Ascending aorta (tissue), 2 donors: Measurements from ENCODE around the gene COG3. TPM values are rescaled to one million over a fixed set of nuclear protein-coding genes. Genes with fewer than 3 reads are reported as not detected.
"Not testable (repeated sequence)": the region's sequence is repeated elsewhere in the genome, so short reads cannot be mapped to it uniquely, and the experiment has no call there.

Source experiments
- DNase-seq, 2 donors: peaks; one replicate each; pipeline ENCODE4 v3.0.0-alpha.2; 2019; ENCODE audit warnings: low spot score in 2 of 2
- H3K27ac ChIP-seq, 2 donors: fragments of 200-600 bp; sonication (generic); one replicate each; pipeline ENCODE4 v1.5.1; 2016 to 2017; ENCODE audit warnings: mild to moderate bottlenecking in 1 of 2
- H3K27me3 ChIP-seq: fragments of 200-600 bp; sonication (generic); one replicate; pipeline ENCODE4 v1.5.1; 2017
- H3K36me3 ChIP-seq, 2 donors: fragments of 200-600 bp; sonication (generic); one replicate each; pipeline ENCODE4 v1.5.1; 2016
- H3K4me1 ChIP-seq, 2 donors: fragments of 200-600 bp; sonication (generic); one replicate each; pipeline ENCODE4 v1.5.1; 2016 to 2017; ENCODE audit warnings: mild to moderate bottlenecking in 1 of 2
- H3K4me3 ChIP-seq, 2 donors: fragments of 200-600 bp; sonication (generic); one replicate each; pipeline ENCODE4 v1.5.1; 2016 to 2017; ENCODE audit warnings: mild to moderate bottlenecking in 1 of 2
- H3K9me3 ChIP-seq, 2 donors: fragments of 200-600 bp; sonication (generic); one replicate each; pipeline ENCODE4 v1.5.1; 2016
- intact Hi-C: fragments of 100-400 bp; cut with DNase I; formaldehyde crosslinking; loops from one replicate; pipeline ENCODE4 v1.15.1; 2023
- total RNA-seq: library from RNA; depleted of rRNA; stranded (reverse); fragments of >200 nt; gene quantifications from one replicate; pipeline ENCODE4 v1.1.0, GENCODE V29; 2016
- TF ChIP-seq, protein P1 (sequence below), 3 experiments: fragments of 200-600 bp in 2 of 3; fragments of 450-650 bp in 1 of 3; sonication (generic) in 2 of 3; IDR thresholded peaks; one replicate each; pipeline ENCODE4 v1.5.1; 2016 to 2019; ENCODE audit warnings: antibody characterized with exemption in 3 of 3, mild to moderate bottlenecking in 1 of 3, moderate library complexity in 1 of 3

COG3 gene
- total RNA-seq, 1 donor from 2014 or later, result 5.7 TPM

DNA sequence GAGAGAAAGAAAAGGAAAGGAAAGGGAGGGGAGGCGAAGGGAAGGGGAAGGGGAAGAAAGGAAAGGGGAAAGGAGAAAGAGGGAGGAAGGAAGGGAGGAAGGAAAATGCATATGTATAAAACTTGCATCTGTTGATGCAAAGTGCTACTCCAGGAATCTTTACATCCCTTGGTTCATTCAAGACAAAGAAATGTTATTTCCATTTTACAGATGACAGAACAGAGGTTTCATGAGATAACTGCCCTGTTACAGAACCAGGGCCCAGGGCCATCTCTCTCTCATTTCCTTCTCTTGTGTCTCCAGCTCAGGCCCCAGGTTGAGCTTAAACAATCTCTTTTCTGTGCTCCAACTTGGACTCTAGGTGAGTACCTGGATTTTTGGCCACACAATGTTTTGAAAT is 44.8 kb upstream of the COG3 start:
- TF ChIP-seq, protein P1, sequence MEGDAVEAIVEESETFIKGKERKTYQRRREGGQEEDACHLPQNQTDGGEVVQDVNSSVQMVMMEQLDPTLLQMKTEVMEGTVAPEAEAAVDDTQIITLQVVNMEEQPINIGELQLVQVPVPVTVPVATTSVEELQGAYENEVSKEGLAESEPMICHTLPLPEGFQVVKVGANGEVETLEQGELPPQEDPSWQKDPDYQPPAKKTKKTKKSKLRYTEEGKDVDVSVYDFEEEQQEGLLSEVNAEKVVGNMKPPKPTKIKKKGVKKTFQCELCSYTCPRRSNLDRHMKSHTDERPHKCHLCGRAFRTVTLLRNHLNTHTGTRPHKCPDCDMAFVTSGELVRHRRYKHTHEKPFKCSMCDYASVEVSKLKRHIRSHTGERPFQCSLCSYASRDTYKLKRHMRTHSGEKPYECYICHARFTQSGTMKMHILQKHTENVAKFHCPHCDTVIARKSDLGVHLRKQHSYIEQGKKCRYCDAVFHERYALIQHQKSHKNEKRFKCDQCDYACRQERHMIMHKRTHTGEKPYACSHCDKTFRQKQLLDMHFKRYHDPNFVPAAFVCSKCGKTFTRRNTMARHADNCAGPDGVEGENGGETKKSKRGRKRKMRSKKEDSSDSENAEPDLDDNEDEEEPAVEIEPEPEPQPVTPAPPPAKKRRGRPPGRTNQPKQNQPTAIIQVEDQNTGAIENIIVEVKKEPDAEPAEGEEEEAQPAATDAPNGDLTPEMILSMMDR (IDR thresholded peaks at IDR 0.05), result no peak
- no peak overlapping the region for H3K4me3 ChIP-seq
- H3K4me1 ChIP-seq, result peaks cover 0 to 7% of the 10 kb centered on the region in 2 donors
- intact Hi-C loops, result loop anchor here (5.0 kb wide), 3 partner anchors 48 to 93 kb away; partner anchors contain the start of gene TPT1
- H3K27ac ChIP-seq, result no peak overlapping the region
- H3K27me3 ChIP-seq, result no peaks in the 10 kb centered on the region
- no peaks in the 10 kb centered on the region for H3K36me3 ChIP-seq
- H3K9me3 ChIP-seq, result no peaks in the 10 kb centered on the region
- no peak for DNase-seq

DNA sequence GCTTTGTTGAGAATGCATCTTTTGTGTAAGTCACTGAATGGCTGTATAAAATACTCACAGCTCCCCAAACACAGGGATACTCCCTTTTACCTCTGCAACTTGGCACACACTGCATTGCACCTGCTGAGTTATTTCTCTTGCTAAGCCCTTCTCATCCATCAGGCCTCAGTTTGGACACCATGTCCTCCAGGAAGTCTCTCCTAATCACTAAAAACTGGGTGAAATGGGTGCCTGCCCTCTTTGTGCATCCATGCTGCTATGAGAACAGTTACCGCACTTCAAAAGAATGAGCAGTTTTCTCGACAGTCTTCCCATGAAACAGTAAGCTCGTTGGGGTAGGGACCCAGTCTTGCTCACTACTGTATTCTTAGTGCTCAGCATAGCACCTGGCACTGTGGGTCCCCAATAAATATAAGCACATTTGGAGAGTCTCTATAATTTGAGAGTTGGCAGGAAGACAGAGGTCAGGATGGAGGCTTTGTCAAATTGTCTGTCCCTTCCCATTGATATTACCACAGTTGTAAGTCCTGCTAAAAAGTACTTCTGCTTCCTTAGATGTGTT is 41.9 kb upstream of the COG3 start:
- Histone ChIP-seq H3K4me1 (no peaks in the 10 kb centered on the region), H3K4me3 (no peak overlapping the region), H3K27me3 (no peaks in the 10 kb centered on the region), H3K36me3 (no peaks in the 10 kb centered on the region), H3K27ac (no peak overlapping the region), H3K9me3 (no peaks in the 10 kb centered on the region)
- intact Hi-C loops, result no loop called here
- TF ChIP-seq, protein P1 (IDR thresholded peaks at IDR 0.05), result no peak
- peak in 1 of 2 donors; percentile 58 for DNase-seq

DNA sequence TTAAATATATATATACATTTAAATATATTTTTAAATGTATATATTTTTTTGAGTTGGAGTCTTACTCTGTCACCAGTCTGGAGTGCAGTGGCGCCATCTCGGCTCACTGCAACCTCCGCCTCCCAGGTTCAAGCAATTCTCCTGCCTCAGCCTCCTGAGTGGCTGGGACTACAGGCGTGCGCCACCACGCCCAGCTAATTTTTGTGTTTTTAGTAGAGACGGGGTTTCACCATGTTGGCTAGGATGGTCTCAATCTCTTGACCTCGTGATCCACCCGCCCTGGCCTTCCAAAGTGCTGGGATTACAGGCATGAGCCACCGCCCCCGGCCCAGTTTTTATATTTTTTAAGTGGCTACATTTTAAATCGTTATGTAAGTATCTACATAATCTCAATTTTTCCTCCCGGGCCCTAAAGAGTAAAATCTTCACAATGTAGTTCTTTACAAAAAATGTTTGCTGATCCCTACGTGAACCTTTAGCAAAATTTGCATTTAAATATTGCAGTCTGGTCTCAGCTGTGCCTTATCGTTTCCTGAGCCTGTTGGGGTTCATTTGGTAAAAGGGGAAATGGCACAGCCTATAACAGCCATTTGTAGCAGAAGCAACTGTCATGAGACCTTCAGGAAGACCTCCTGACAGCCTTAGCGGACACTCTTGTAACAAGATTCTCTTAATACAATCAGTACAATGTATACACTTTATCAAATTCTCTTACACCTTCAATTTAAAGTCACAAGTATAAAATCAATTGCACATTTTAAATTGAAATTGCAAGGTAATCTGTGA is 38.5 kb upstream of the COG3 start:
- intact Hi-C loops, H3K9me3 ChIP-seq, H3K27ac ChIP-seq, H3K4me1 ChIP-seq, H3K27me3 ChIP-seq, H3K36me3 ChIP-seq, H3K4me3 ChIP-seq: not testable (repeated sequence)
- DNase-seq, result peak in 1 of 2 donors; percentile 64

DNA sequence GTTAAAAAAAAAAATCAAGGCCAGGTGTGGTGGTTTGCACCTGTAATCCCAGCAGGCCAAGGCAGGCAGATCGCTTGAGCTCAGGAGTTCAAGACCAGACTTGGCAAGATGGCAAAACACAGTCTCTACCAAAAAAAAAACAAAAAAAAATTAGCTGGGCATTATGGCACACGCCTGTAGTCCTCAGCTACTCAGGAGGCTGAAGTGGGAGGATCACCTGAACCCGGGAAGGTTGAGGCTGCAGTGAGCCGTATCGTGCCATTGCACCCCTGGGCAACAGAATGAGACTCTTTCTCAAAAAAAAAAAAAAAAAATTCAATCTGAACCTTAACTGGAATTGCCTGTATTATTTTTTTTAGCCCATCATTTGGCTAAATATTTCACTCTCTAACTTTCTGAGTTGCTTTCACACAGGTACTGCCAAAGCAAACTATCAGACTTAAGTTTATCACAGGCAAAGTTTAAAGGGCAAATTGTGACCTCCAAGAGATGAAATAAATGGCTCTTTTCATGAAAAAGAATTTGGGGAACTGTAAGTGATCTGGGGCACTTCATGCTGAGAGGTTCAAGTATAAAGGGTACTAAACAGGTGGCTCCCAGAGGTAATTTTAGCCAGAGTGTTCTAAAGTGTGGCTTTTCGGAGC is 31.9 kb upstream of the COG3 start:
- no peaks in the 10 kb centered on the region for H3K4me1 ChIP-seq
- no peak overlapping the region for H3K27ac ChIP-seq
- TF ChIP-seq, protein P1 (IDR thresholded peaks at IDR 0.05), result no peak
- no peaks in the 10 kb centered on the region for H3K36me3 ChIP-seq
- intact Hi-C loops, result no loop called here
- no peaks in the 10 kb centered on the region for H3K27me3 ChIP-seq
- H3K4me3 ChIP-seq, result no peak overlapping the region
- DNase-seq, result peak in 1 of 2 donors; percentile 8
- H3K9me3 ChIP-seq, result no peaks in the 10 kb centered on the region

DNA sequence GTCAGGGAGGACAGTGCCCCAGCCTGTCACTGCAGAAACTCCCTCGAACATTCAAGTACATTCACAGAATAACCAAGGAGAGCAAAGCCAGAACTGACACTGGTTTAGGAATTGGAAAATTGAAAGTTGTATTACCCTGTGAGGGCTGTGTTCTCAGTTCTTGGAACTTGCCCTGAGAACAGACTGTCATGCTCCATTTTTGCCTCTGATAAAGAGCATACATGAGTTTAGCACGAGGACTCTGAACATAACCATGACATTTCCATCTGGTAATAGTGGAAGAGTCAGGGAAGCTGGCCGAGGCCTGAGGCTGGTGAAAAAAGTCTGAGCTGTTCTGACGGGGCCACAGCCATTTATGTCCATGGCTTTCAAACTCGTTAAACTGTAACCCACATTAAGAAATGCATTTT is 31.4 kb upstream of the COG3 start:
- Histone ChIP-seq H3K4me1 (no peaks in the 10 kb centered on the region), H3K27me3 (no peaks in the 10 kb centered on the region), H3K9me3 (no peaks in the 10 kb centered on the region), H3K4me3 (no peak overlapping the region), H3K27ac (no peak overlapping the region), H3K36me3 (no peaks in the 10 kb centered on the region)
- peak in 1 of 2 donors; percentile 5 for DNase-seq
- intact Hi-C loops, result no loop called here
- TF ChIP-seq, protein P1 (IDR thresholded peaks at IDR 0.05), result no peak
